Neural cell (in vitro differentiated cells): ENCODE results near the gene MAP7D2. TPM values are rescaled to one million over a fixed set of nuclear protein-coding genes. Genes with fewer than 3 reads are reported as not detected.
A peak's percentile ranks its signal among the peaks of the same experiment; 100 is the strongest.

Source experiments
- H2AFZ ChIP-seq: fragments of 200-600, 300-800 bp; sonication (generic), shearing (Covaris generic); 2 replicates; pipeline ENCODE4 v1.6.0; 2014; ENCODE audit warnings: low read depth, mild to moderate bottlenecking, antibody characterized with exemption, low read length, moderate library complexity
- H3F3A ChIP-seq: fragments of 200-600 bp; shearing (Covaris generic); 2 replicates; pipeline ENCODE4 v1.6.1; 2016; ENCODE audit warnings: mild to moderate bottlenecking, moderate library complexity, mixed read lengths, antibody characterized with exemption, low read length; ENCODE audit not compliant: insufficient read depth, poor library complexity, severe bottlenecking
- H3K27ac ChIP-seq: fragments of 200-600, 300-800 bp; sonication (generic), shearing (Covaris generic); 2 replicates; pipeline ENCODE4 v1.5.1; 2014; ENCODE audit warnings: mild to moderate bottlenecking, low read length, moderate library complexity
- H3K27me3 ChIP-seq: fragments of 300-800, 200-600 bp; sonication (generic), shearing (Covaris generic); 2 replicates; pipeline ENCODE4 v1.6.0; 2014; ENCODE audit warnings: mild to moderate bottlenecking, low read depth, low read length, moderate library complexity; ENCODE audit not compliant: insufficient read depth
- H3K36me3 ChIP-seq: fragments of 300-800, 200-600 bp; sonication (generic), shearing (Covaris generic); 2 replicates; pipeline ENCODE4 v1.5.1; 2014; ENCODE audit warnings: mild to moderate bottlenecking, antibody characterized with exemption, low read length, moderate library complexity; ENCODE audit not compliant: insufficient read depth
- H3K4me2 ChIP-seq: fragments of 300-800, 200-600 bp; sonication (generic), shearing (Covaris generic); 2 replicates; pipeline ENCODE4 v1.6.0; 2014; ENCODE audit warnings: mild to moderate bottlenecking, low read length
- H3K4me3 ChIP-seq: fragments of 300-800, 200-600 bp; sonication (generic), shearing (Covaris generic); 2 replicates; pipeline ENCODE4 v1.5.1; 2014; ENCODE audit warnings: mild to moderate bottlenecking, low read length, moderate library complexity
- H3K79me2 ChIP-seq: fragments of 200-600 bp; shearing (Covaris generic); replicated peaks from 2 replicates; pipeline ENCODE4 v1.6.0; 2014; ENCODE audit warnings: mild to moderate bottlenecking, low read length, moderate library complexity; ENCODE audit not compliant: insufficient read depth
- H3K9ac ChIP-seq: fragments of 300-800, 200-600 bp; sonication (generic), shearing (Covaris generic); 2 replicates; pipeline ENCODE4 v1.6.1; 2016; ENCODE audit warnings: mild to moderate bottlenecking, low read length, mixed read lengths
- H3K9me2 ChIP-seq: fragments of 200-600 bp; shearing (Covaris generic); 2 replicates; pipeline ENCODE4 v1.6.1; 2016; ENCODE audit warnings: mild to moderate bottlenecking, low read length, mixed read lengths; ENCODE audit not compliant: insufficient read depth
- H3K9me3 ChIP-seq: fragments of 200-600, 300-800 bp; sonication (generic), shearing (Covaris generic); 2 replicates; pipeline ENCODE4 v1.6.1; 2016; ENCODE audit warnings: mild to moderate bottlenecking, mixed run types, low read length, moderate library complexity, mixed read lengths
- H4K20me1 ChIP-seq: fragments of 200-600 bp; shearing (Covaris generic); 2 replicates; pipeline ENCODE4 v1.6.1; 2016; ENCODE audit warnings: mild to moderate bottlenecking, mixed run types; ENCODE audit not compliant: insufficient read depth
- CTCF ChIP-seq: fragments of 450-650 bp; IDR thresholded peaks from 2 replicates; pipeline ENCODE4 v1.5.1; 2014; ENCODE audit warnings: antibody characterized with exemption, mild to moderate bottlenecking, moderate library complexity; ENCODE audit not compliant: poor library complexity, severe bottlenecking
- EP300 ChIP-seq: fragments of 450-650 bp; conservative IDR thresholded peaks from 2 replicates; pipeline ENCODE4 v1.6.1; 2014; ENCODE audit warnings: antibody characterized with exemption, mild to moderate bottlenecking, moderate library complexity; ENCODE audit not compliant: poor library complexity, severe bottlenecking
- EZH2 ChIP-seq: fragments of 200-600, 300-800 bp; shearing (Covaris generic), sonication (generic); IDR thresholded peaks from 2 replicates; pipeline ENCODE4 v1.6.1; 2014; ENCODE audit warnings: antibody characterized with exemption, low read length, borderline replicate concordance, mild to moderate bottlenecking; ENCODE audit not compliant: insufficient read depth, poor library complexity, severe bottlenecking
- MXI1 ChIP-seq: fragments of 450-650 bp; conservative IDR thresholded peaks from 2 replicates; pipeline ENCODE4 v1.6.1; 2014; ENCODE audit warnings: antibody characterized with exemption, mild to moderate bottlenecking; ENCODE audit not compliant: poor library complexity, severe bottlenecking
- POLR2AphosphoS5 ChIP-seq: IDR thresholded peaks from 2 replicates; pipeline ENCODE4 v1.6.1; 2012
- RAD21 ChIP-seq: fragments of 450-650 bp; conservative IDR thresholded peaks from 2 replicates; pipeline ENCODE4 v1.6.1; 2014; ENCODE audit warnings: antibody characterized with exemption, mild to moderate bottlenecking, moderate library complexity
- REST ChIP-seq: IDR thresholded peaks from 2 replicates; pipeline ENCODE4 v1.6.1; 2012; ENCODE audit warnings: borderline replicate concordance
- SMC3 ChIP-seq: fragments of 450-650 bp; conservative IDR thresholded peaks from 2 replicates; pipeline ENCODE4 v1.6.1; 2014; ENCODE audit warnings: antibody characterized with exemption, mild to moderate bottlenecking, moderate library complexity; ENCODE audit not compliant: poor library complexity
- TAF1 ChIP-seq: IDR thresholded peaks from 2 replicates; pipeline ENCODE4 v1.6.1; 2012; ENCODE audit warnings: low read depth
- polyA plus RNA-seq: library from polyadenylated mRNA; depleted of rRNA; stranded (reverse); fragments of >200 nt; gene quantifications from 2 replicates; pipeline ENCODE4 v1.2.3, GENCODE V29; 2014

Gene MAP7D2
- polyA plus RNA-seq, 1 donor from 2014 or later, result 6.4 TPM

- Histone ChIP-seq H4K20me1 (no peaks in the 10 kb centered on the region), H3K9me3 (no peaks in the 10 kb centered on the region), H3K36me3 (no peaks in the 10 kb centered on the region), H3K27ac (no peak overlapping the region), H3K9me2 (no peaks in the 10 kb centered on the region), H3K27me3 (no peaks in the 10 kb centered on the region), H2AFZ (no peak overlapping the region), H3K4me3 (no peak overlapping the region), H3K4me2 (no peak overlapping the region), H3K79me2 (no peaks in the 10 kb centered on the region), H3K9ac (no peak overlapping the region), H3F3A (no peaks in the 10 kb centered on the region)
- TF ChIP-seq REST (no peak), MXI1 (no peak), POLR2AphosphoS5 (no peak), RAD21 (no peak), TAF1 (no peak), EZH2 (no peak), SMC3 (no peak), EP300 (no peak), CTCF (no peak)
Measured at GRCh38 chrX:20057479-20057878, 59.2 kb downstream of the MAP7D2 start.

- Histone ChIP-seq H3F3A (no peaks in the 10 kb centered on the region), H3K79me2 (no peaks in the 10 kb centered on the region), H3K27ac (peak overlapping the region; percentile 85), H4K20me1 (no peaks in the 10 kb centered on the region), H2AFZ (no peak overlapping the region), H3K27me3 (no peaks in the 10 kb centered on the region), H3K9ac (peak overlapping the region; percentile 9), H3K4me2 (no peak overlapping the region), H3K4me3 (no peak overlapping the region), H3K36me3 (no peaks in the 10 kb centered on the region), H3K9me3 (no peaks in the 10 kb centered on the region), H3K9me2 (no peaks in the 10 kb centered on the region)
- TF ChIP-seq EP300 (no peak), REST (no peak), RAD21 (no peak), EZH2 (no peak), SMC3 (no peak), TAF1 (no peak), CTCF (no peak), MXI1 (no peak)
Measured at GRCh38 chrX:20056704-20057103, 60.0 kb downstream of the MAP7D2 start.
